B cell (primary cell): Measurements from ENCODE around the gene DDX54. TPM values are rescaled to one million over a fixed set of nuclear protein-coding genes. Genes with fewer than 3 reads are reported as not detected.

Experiments used
- ATAC-seq: fragments of 200-7000 bp; cut with Tn5 transposase; one replicate; pipeline ENCODE4 v1.10.0; 2021; ENCODE audit warnings: low read depth, mild to moderate bottlenecking, moderate number of reproducible peaks, moderate library complexity
- CTCF ChIA-PET: fragments of 350-600 bp; sonication (Branson Sonifier 250); formaldehyde crosslinking; loops from one replicate; lab custom pipeline; 2021; ENCODE audit warnings: antibody characterized with exemption, inconsistent platforms; lab: Charles Lee
- POLR2A ChIA-PET: fragments of 350-600 bp; sonication (Branson Sonifier 250); formaldehyde crosslinking; loops from one replicate; lab custom pipeline; 2021; ENCODE audit warnings: antibody characterized with exemption; lab: Charles Lee
- DNase-seq: peaks from one replicate; pipeline ENCODE4 v3.0.0; 2013
- H2AFZ ChIP-seq: 2 replicates; pipeline ENCODE4 v1.6.1; 2012; ENCODE audit warnings: mild to moderate bottlenecking, low read depth, low read length; ENCODE audit not compliant: insufficient read depth, poor library complexity, severe bottlenecking
- H3K27ac ChIP-seq, 2 donors: 1 replicate in 1 of 2; 2 replicates in 1 of 2; pipeline ENCODE4 v1.5.1; 2012 to 2013; ENCODE audit warnings: low read length in 2 of 2, mild to moderate bottlenecking in 2 of 2, moderate library complexity in 1 of 2
- H3K27me3 ChIP-seq, 4 experiments: fragments of 200-600 bp in 1 of 4; sonication (generic) in 1 of 4; replicated peaks in 1 of 4; 1 replicate in 2 of 4; 2 replicates in 2 of 4; pipeline versions ENCODE4 v1.6.1 to v1.7.0; 2013 to 2016; ENCODE audit warnings: low read length in 3 of 4, mild to moderate bottlenecking in 2 of 4, mixed read lengths in 1 of 4, moderate library complexity in 1 of 4; ENCODE audit not compliant: insufficient read depth in 4 of 4, control insufficient read depth in 3 of 4; ENCODE audit errors: control extremely low read depth in 1 of 4
- H3K36me3 ChIP-seq, 2 experiments: replicated peaks in 1 of 2; 1 replicate in 1 of 2; 2 replicates in 1 of 2; pipeline versions ENCODE4 v1.6.1 to v1.7.1; 2013; ENCODE audit warnings: low read length in 1 of 2; ENCODE audit not compliant: insufficient read depth in 2 of 2, control insufficient read depth in 1 of 2; ENCODE audit errors: control extremely low read depth in 1 of 2, extremely low read depth in 1 of 2
- H3K4me1 ChIP-seq, 2 donors: fragments of 200-600 bp in 1 of 2; sonication (generic) in 1 of 2; 1 replicate in 1 of 2; 2 replicates in 1 of 2; pipeline versions ENCODE4 v1.5.1 to v1.6.1; 2013 to 2017; ENCODE audit warnings: low read length in 2 of 2; ENCODE audit not compliant: control insufficient read depth in 2 of 2, insufficient read depth in 2 of 2
- H3K4me2 ChIP-seq: replicated peaks from 2 replicates; pipeline ENCODE3; 2012; ENCODE audit warnings: mild to moderate bottlenecking, low read depth, low read length; ENCODE audit not compliant: poor library complexity, severe bottlenecking
- H3K4me3 ChIP-seq, 5 experiments: fragments of 200-600 bp in 1 of 5; sonication (generic) in 1 of 5; 1 replicate in 3 of 5; 2 replicates in 2 of 5; pipeline versions ENCODE4 v1.5.1 to v1.7.0; 2011 to 2016; ENCODE audit warnings: low read length in 4 of 5, mild to moderate bottlenecking in 4 of 5, low read depth in 2 of 5, control low read depth in 1 of 5, moderate library complexity in 1 of 5; ENCODE audit not compliant: insufficient read depth in 1 of 5; ENCODE audit errors: control extremely low read depth in 1 of 5, extremely low read depth in 1 of 5
- H3K79me2 ChIP-seq: fragments of 200-600 bp; sonication (generic); one replicate; pipeline ENCODE4 v1.6.0; 2016; ENCODE audit warnings: low read length; ENCODE audit not compliant: control insufficient read depth, insufficient read depth
- H3K9ac ChIP-seq: fragments of 200-600 bp; sonication (generic); 2 replicates; pipeline ENCODE4 v1.6.1; 2017; ENCODE audit warnings: mild to moderate bottlenecking, low read length, moderate library complexity
- H3K9me3 ChIP-seq, 3 donors: one replicate each; pipeline versions ENCODE4 v1.6.1 to v1.7.1; 2013; ENCODE audit warnings: low read length in 2 of 3; ENCODE audit not compliant: control insufficient read depth in 2 of 3, insufficient read depth in 1 of 3; ENCODE audit errors: control extremely low read depth in 1 of 3
- H4K20me1 ChIP-seq: 2 replicates; pipeline ENCODE4 v1.6.0; 2012; ENCODE audit warnings: mild to moderate bottlenecking, low read length; ENCODE audit not compliant: insufficient read depth, control insufficient read depth, poor library complexity, severe bottlenecking
- H3K27ac Mint-ChIP-seq: one replicate; pipeline ENCODE4 v1.8.0; 2021; ENCODE audit warnings: mixed read lengths
- H3K27me3 Mint-ChIP-seq: one replicate; pipeline ENCODE4 v1.8.0; 2021; ENCODE audit warnings: mixed read lengths
- H3K4me1 Mint-ChIP-seq: one replicate; pipeline ENCODE4 v1.8.0; 2021; ENCODE audit warnings: mixed read lengths
- H3K4me3 Mint-ChIP-seq: one replicate; pipeline ENCODE4 v1.8.0; 2021; ENCODE audit warnings: mixed read lengths
- H3K9me3 Mint-ChIP-seq: one replicate; pipeline ENCODE4 v1.8.0; 2022; ENCODE audit warnings: mixed read lengths; ENCODE audit not compliant: insufficient read depth
- EZH2 ChIP-seq: IDR thresholded peaks from 2 replicates; pipeline ENCODE4 v1.6.1; 2012; ENCODE audit warnings: borderline replicate concordance, low read depth, mild to moderate bottlenecking, moderate library complexity, low read length; ENCODE audit not compliant: insufficient read depth, poor library complexity, severe bottlenecking
- WGBS: methylation state at CpG from one replicate; pipeline ENCODE4 v1.1.5; 2013; ENCODE audit warnings: missing lambda C conversion rate; ENCODE audit not compliant: insufficient coverage; 5-methylcytosine and 5-hydroxymethylcytosine counted together
- intact Hi-C: fragments of 100-400 bp; cut with micrococcal nuclease; formaldehyde crosslinking; loops from one replicate; pipeline ENCODE4 v1.10.0; 2022
- polyA plus RNA-seq: library from polyadenylated mRNA; depleted of rRNA; stranded (reverse); fragments of >200 nt; gene quantifications from 2 replicates; pipeline ENCODE4 v1.2.3, GENCODE V29; 2012
- total RNA-seq, 2 donors: library from RNA; stranded (reverse); fragments of 120-200 nt in 1 of 2; gene quantifications; 1 replicate in 1 of 2; 2 replicates in 1 of 2; pipeline versions ENCODE4 v1.2.3 to v1.2.4, GENCODE V29; 2013 to 2022
- TF ChIP-seq, protein P1 (sequence below): fragments of 200-600 bp; IDR thresholded peaks from one replicate; pipeline ENCODE4 v1.8.0; 2022; ENCODE audit warnings: antibody characterized with exemption, mild to moderate bottlenecking

Gene DDX54
- total and polyA plus RNA-seq, 2 donors (not counting 1 experiment from before 2014, with no cell fraction given): 55.4 to 101 TPM

DNA sequence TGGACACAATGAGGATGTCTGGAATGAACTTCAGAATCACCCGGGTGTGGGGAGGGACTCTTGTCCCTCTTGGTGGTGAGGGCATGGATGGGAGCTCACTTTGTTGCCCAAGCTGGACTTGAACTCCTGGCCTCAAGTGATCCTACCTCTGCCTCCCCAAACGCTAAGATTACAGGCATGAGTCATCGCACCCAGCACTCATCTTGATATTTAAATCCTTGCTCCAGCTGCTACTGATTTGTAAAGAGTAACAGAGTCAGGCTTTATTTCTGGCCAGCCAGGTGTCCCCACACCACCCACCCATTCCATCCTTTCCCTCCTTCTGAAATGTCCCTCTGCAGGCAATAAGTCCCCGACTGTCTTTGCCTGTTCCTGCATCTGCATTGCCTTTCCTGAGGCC, 4.9 kb downstream of the DDX54 start:
- Mint-ChIP-seq H3K27ac (no peak overlapping the region), H3K4me1 (peaks cover 17% of the 10 kb centered on the region), H3K4me3 (no peak overlapping the region), H3K27me3 (no peaks in the 10 kb centered on the region), H3K9me3 (no peaks in the 10 kb centered on the region)
- TF ChIP-seq, protein P1, sequence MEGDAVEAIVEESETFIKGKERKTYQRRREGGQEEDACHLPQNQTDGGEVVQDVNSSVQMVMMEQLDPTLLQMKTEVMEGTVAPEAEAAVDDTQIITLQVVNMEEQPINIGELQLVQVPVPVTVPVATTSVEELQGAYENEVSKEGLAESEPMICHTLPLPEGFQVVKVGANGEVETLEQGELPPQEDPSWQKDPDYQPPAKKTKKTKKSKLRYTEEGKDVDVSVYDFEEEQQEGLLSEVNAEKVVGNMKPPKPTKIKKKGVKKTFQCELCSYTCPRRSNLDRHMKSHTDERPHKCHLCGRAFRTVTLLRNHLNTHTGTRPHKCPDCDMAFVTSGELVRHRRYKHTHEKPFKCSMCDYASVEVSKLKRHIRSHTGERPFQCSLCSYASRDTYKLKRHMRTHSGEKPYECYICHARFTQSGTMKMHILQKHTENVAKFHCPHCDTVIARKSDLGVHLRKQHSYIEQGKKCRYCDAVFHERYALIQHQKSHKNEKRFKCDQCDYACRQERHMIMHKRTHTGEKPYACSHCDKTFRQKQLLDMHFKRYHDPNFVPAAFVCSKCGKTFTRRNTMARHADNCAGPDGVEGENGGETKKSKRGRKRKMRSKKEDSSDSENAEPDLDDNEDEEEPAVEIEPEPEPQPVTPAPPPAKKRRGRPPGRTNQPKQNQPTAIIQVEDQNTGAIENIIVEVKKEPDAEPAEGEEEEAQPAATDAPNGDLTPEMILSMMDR: no peak
- no peak for TF ChIP-seq EZH2
- ATAC-seq (no peak), DNase-seq (no peak)
- CTCF ChIA-PET: interaction anchor here (0.8 to 1.6 kb wide), 2 partner anchors 16 to 182 kb away, joined by 3 to 6 read pairs; no protein-coding TSS in a partner anchor
- H2AFZ ChIP-seq: no peak overlapping the region
- no peak overlapping the region for H3K4me3 ChIP-seq
- peaks cover 0 to 10% (median 0%) of the 10 kb centered on the region in 3 donors for H3K9me3 ChIP-seq
- peaks cover 11 to 19% of the 10 kb centered on the region in 2 donors for H3K4me1 ChIP-seq
- 82% methylated on average over 3 of the region's 4 CpGs for WGBS
- no peak overlapping the region for H3K9ac ChIP-seq
- H3K4me2 ChIP-seq: no peak overlapping the region
- H3K36me3 ChIP-seq: peaks cover 2 to 62% of the 10 kb centered on the region in 2 experiments
- peaks cover 49% of the 10 kb centered on the region for H3K79me2 ChIP-seq
- POLR2A ChIA-PET: interaction anchor here (0.7 kb wide), 1 partner anchor 28 kb away, joined by 4 read pairs; no protein-coding TSS in a partner anchor
- H3K27me3 ChIP-seq: no peaks in the 10 kb centered on the region
- no peak overlapping the region for H3K27ac ChIP-seq
- peaks cover 42% of the 10 kb centered on the region for H4K20me1 ChIP-seq
- intact Hi-C loops: no loop called here

DNA sequence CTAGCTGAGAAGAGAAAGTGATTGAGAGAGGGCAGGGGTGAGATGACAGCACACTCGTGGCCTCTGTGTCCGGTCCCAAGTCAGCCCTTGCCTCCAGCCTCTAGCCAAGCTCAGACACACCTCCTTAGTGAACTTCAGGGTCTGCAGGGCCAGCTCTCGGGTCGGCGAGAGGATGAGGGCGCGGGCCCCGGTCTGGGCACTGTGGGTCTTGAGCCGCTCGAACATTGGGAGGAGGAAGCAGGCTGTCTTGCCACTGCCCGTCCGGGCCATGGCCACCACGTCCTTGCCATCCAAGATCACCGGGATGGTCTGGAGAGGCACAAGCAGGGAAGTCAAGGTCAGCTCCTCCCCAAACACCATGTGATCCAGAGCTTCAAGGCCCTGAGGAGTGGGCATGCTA, 6.3 kb downstream of the DDX54 start:
- no peak overlapping the region for H3K4me3 ChIP-seq
- no peak overlapping the region for H3K27ac ChIP-seq
- H3K27me3 ChIP-seq: no peaks in the 10 kb centered on the region
- H3K27me3 Mint-ChIP-seq: no peaks in the 10 kb centered on the region
- no peak for TF ChIP-seq EZH2
- intact Hi-C loops: no loop called here
- no peak overlapping the region for H3K27ac Mint-ChIP-seq
- H2AFZ ChIP-seq: no peak overlapping the region
- H3K9me3 Mint-ChIP-seq: no peaks in the 10 kb centered on the region
- ChIA-PET CTCF (interaction anchor here (1.6 kb wide), 1 partner anchor 17 kb away, joined by 6 read pairs; no protein-coding TSS in a partner anchor), POLR2A (no interaction called here)
- no peak overlapping the region for H3K4me3 Mint-ChIP-seq
- peaks cover 15% of the 10 kb centered on the region for H3K4me1 Mint-ChIP-seq
- peaks cover 8 to 18% of the 10 kb centered on the region in 2 donors for H3K4me1 ChIP-seq
- 97% methylated on average over 14 of the region's 14 CpGs for WGBS
- H4K20me1 ChIP-seq: peaks cover 45% of the 10 kb centered on the region
- peaks cover 44% of the 10 kb centered on the region for H3K79me2 ChIP-seq
- H3K36me3 ChIP-seq: peaks cover 4 to 72% of the 10 kb centered on the region in 2 experiments
- DNase-seq (no peak), ATAC-seq (no peak)
- no peak overlapping the region for H3K4me2 ChIP-seq
- no peak overlapping the region for H3K9ac ChIP-seq
- H3K9me3 ChIP-seq: peaks cover 0 to 10% (median 0%) of the 10 kb centered on the region in 3 donors
